Neural progenitor cell (in vitro differentiated cells): ENCODE measurements around the gene INHBC. TPM values are rescaled to one million over a fixed set of nuclear protein-coding genes. Genes with fewer than 3 reads are reported as not detected.

Experiments
- DNase-seq: peaks from one replicate; pipeline ENCODE4 v3.0.0-alpha.2; 2016; ENCODE audit warnings: low spot score
- H2AFZ ChIP-seq: fragments of 200-600 bp; sonication (generic); replicated peaks from 2 replicates; pipeline ENCODE4 v1.6.1; 2016; ENCODE audit warnings: antibody characterized with exemption
- H3F3A ChIP-seq: fragments of 200-600 bp; sonication (generic); 2 replicates; pipeline ENCODE4 v1.6.1; 2016; ENCODE audit warnings: antibody characterized with exemption, low read depth
- H3K27ac ChIP-seq: fragments of 200-600 bp; sonication (generic); 2 replicates; pipeline ENCODE4 v1.5.1; 2016; ENCODE audit warnings: mild to moderate bottlenecking
- H3K27me3 ChIP-seq: fragments of 200-600 bp; sonication (generic); 2 replicates; pipeline ENCODE4 v1.6.1; 2016; ENCODE audit warnings: mild to moderate bottlenecking, moderate library complexity
- H3K36me3 ChIP-seq: fragments of 200-600 bp; sonication (generic); 2 replicates; pipeline ENCODE4 v1.5.1; 2016
- H3K4me1 ChIP-seq: fragments of 200-600 bp; sonication (generic); 2 replicates; pipeline ENCODE4 v1.6.1; 2016; ENCODE audit warnings: mixed run types
- H3K4me2 ChIP-seq: fragments of 200-600 bp; sonication (generic); 2 replicates; pipeline ENCODE4 v1.6.1; 2016
- H3K4me3 ChIP-seq: fragments of 200-600 bp; sonication (generic); 2 replicates; pipeline ENCODE4 v1.5.1; 2016
- H3K79me2 ChIP-seq: fragments of 200-600 bp; sonication (generic); 2 replicates; pipeline ENCODE4 v1.6.1; 2016; ENCODE audit warnings: low read depth
- H3K9ac ChIP-seq: fragments of 200-600 bp; sonication (generic); 2 replicates; pipeline ENCODE4 v1.6.1; 2016
- H3K9me3 ChIP-seq: fragments of 200-600 bp; sonication (generic); 2 replicates; pipeline ENCODE4 v1.5.1; 2016; ENCODE audit warnings: low read depth
- H4K20me1 ChIP-seq: fragments of 200-600 bp; sonication (generic); 2 replicates; pipeline ENCODE4 v1.6.1; 2016; ENCODE audit warnings: low read depth
- H3K27ac Mint-ChIP-seq: 3 replicates; pipeline ENCODE4 v1.8.0; 2021; ENCODE audit warnings: mixed read lengths
- H3K27me3 Mint-ChIP-seq: 2 replicates; pipeline ENCODE4 v1.8.0; 2022; ENCODE audit warnings: low read depth, mild to moderate bottlenecking, inconsistent platforms, moderate library complexity, mixed read lengths; ENCODE audit not compliant: insufficient read depth
- H3K36me3 Mint-ChIP-seq: 3 replicates; pipeline ENCODE4 v1.8.0; 2021; ENCODE audit warnings: mixed read lengths
- H3K4me1 Mint-ChIP-seq: 3 replicates; pipeline ENCODE4 v1.8.0; 2021; ENCODE audit warnings: mixed read lengths
- H3K4me3 Mint-ChIP-seq: 3 replicates; pipeline ENCODE4 v1.8.0; 2021; ENCODE audit warnings: mild to moderate bottlenecking, moderate library complexity, mixed read lengths
- H3K9me3 Mint-ChIP-seq: 3 replicates; pipeline ENCODE4 v1.8.0; 2020; ENCODE audit warnings: mixed read lengths
- EZH2 ChIP-seq: fragments of 200-600 bp; sonication (generic); IDR thresholded peaks from 2 replicates; pipeline ENCODE4 v1.6.1; 2017; ENCODE audit warnings: antibody characterized with exemption, mild to moderate bottlenecking, moderate library complexity
- EZH2phosphoT487 ChIP-seq: fragments of 200-600 bp; sonication (generic); IDR thresholded peaks from 2 replicates; pipeline ENCODE4 v1.6.1; 2017; ENCODE audit warnings: antibody characterized with exemption
- total RNA-seq: library from RNA; depleted of rRNA; stranded (reverse); fragments of >200 nt; gene quantifications from 2 replicates; pipeline ENCODE4 v1.2.3, GENCODE V29; 2015; ENCODE audit warnings: low replicate concordance
- TF ChIP-seq, protein P1 (sequence below): fragments of 200-600 bp; sonication (generic); IDR thresholded peaks from 2 replicates; pipeline ENCODE4 v1.5.1; 2017; ENCODE audit warnings: antibody characterized with exemption, mild to moderate bottlenecking

INHBC gene
- total RNA-seq, 1 donor from 2014 or later, result not detected

- peaks cover 20% of the 10 kb centered on the region for H4K20me1 ChIP-seq
- H3K36me3 ChIP-seq, result no peaks in the 10 kb centered on the region
- Mint-ChIP-seq H3K36me3 (no peaks in the 10 kb centered on the region), H3K27ac (no peak overlapping the region), H3K9me3 (no peaks in the 10 kb centered on the region), H3K4me1 (peaks cover 48% of the 10 kb centered on the region), H3K4me3 (peak overlapping the region; percentile 94), H3K27me3 (peaks cover 31% of the 10 kb centered on the region)
- peaks cover 16% of the 10 kb centered on the region for H3K27me3 ChIP-seq
- no peaks in the 10 kb centered on the region for H3K9me3 ChIP-seq
- TF ChIP-seq EZH2 (peak; percentile 44), EZH2phosphoT487 (no peak)
- TF ChIP-seq, protein P1, sequence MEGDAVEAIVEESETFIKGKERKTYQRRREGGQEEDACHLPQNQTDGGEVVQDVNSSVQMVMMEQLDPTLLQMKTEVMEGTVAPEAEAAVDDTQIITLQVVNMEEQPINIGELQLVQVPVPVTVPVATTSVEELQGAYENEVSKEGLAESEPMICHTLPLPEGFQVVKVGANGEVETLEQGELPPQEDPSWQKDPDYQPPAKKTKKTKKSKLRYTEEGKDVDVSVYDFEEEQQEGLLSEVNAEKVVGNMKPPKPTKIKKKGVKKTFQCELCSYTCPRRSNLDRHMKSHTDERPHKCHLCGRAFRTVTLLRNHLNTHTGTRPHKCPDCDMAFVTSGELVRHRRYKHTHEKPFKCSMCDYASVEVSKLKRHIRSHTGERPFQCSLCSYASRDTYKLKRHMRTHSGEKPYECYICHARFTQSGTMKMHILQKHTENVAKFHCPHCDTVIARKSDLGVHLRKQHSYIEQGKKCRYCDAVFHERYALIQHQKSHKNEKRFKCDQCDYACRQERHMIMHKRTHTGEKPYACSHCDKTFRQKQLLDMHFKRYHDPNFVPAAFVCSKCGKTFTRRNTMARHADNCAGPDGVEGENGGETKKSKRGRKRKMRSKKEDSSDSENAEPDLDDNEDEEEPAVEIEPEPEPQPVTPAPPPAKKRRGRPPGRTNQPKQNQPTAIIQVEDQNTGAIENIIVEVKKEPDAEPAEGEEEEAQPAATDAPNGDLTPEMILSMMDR, result peak; percentile 84
- H3K4me3 ChIP-seq, result peak overlapping the region; percentile 56
- H3K79me2 ChIP-seq, result no peaks in the 10 kb centered on the region
- H3K27ac ChIP-seq, result no peak overlapping the region
- peaks cover 33% of the 10 kb centered on the region for H3F3A ChIP-seq
- no peak overlapping the region for H3K9ac ChIP-seq
- peak; percentile 96 for DNase-seq
- peaks cover 35% of the 10 kb centered on the region for H3K4me1 ChIP-seq
- H3K4me2 ChIP-seq, result peak overlapping the region; percentile 86
- H2AFZ ChIP-seq, result peak overlapping the region; percentile 69
Observed at GRCh38 chr12:57459055-57459749, 24.6 kb downstream of the INHBC start.

DNA sequence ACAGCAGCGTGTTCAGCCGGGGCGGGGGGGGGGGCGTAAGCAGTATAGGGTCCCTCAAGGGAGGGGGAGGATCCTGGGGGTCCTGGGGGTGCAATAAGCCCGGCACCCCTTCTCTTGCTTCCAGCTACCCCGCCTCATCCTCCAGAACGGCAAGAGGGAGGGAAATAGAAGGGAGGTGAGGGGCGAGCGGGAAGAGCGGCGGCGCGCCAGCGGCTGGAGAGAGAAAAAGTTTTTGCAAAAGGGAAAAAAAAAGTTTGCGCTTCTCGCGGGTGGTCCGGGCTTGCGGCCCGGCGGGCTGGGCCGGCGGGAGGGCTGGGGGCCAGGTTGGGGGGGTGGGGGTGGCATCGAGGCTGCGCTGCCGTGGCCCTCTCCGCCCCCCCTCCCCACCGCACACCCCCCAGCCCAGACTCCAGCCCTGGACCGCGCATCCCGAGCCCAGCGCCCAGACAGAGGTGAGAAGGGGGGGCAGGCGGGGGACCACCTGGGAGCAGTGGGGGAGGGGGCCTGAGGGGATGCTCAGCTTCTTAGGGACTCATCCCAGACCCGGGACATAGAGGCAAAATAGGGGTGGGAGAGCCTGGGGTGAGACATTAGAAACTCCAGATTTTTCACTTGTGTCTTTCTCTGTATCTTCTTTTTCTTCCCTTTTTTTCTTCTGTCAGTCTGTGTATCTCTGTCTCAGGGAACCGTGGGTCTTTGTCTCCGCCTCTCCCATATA, 25.3 kb downstream of the INHBC start, which contains the start of gene GLI1:
TSS of gene GLI1 (plus strand) at position 36 of the 718 bp plus-strand sequence. CDS start 3,907 bp downstream, outside the sequence.
- H3K9me3 Mint-ChIP-seq, result no peaks in the 10 kb centered on the region
- peak within 1 kb of the TSS; percentile 86 for H3K4me2 ChIP-seq
- peaks cover 30% of the 10 kb centered on the region for H3K4me1 ChIP-seq
- H3K27ac ChIP-seq, result no peak within 1 kb of the TSS
- no peaks in the 10 kb centered on the region for H3K36me3 Mint-ChIP-seq
- no peaks in the 10 kb centered on the region for H3K9me3 ChIP-seq
- H3K27me3 Mint-ChIP-seq, result peaks cover 34% of the 10 kb centered on the region
- DNase-seq, result peak; percentile 82
- H3K27ac Mint-ChIP-seq, result no peak within 1 kb of the TSS
- peaks cover 20% of the 10 kb centered on the region for H4K20me1 ChIP-seq
- H3K36me3 ChIP-seq, result no peaks in the 10 kb centered on the region
- H3K4me1 Mint-ChIP-seq, result peaks cover 42% of the 10 kb centered on the region
- H3F3A ChIP-seq, result peaks cover 33% of the 10 kb centered on the region
- H3K9ac ChIP-seq, result no peak within 1 kb of the TSS
- H3K4me3 Mint-ChIP-seq, result peak within 1 kb of the TSS; percentile 94
- H2AFZ ChIP-seq, result peak within 1 kb of the TSS; percentile 69
- TF ChIP-seq EZH2 (peak; percentile 27), EZH2phosphoT487 (no peak)
- peaks cover 16% of the 10 kb centered on the region for H3K27me3 ChIP-seq
- H3K79me2 ChIP-seq, result no peaks in the 10 kb centered on the region
- H3K4me3 ChIP-seq, result peak within 1 kb of the TSS; percentile 56

DNA sequence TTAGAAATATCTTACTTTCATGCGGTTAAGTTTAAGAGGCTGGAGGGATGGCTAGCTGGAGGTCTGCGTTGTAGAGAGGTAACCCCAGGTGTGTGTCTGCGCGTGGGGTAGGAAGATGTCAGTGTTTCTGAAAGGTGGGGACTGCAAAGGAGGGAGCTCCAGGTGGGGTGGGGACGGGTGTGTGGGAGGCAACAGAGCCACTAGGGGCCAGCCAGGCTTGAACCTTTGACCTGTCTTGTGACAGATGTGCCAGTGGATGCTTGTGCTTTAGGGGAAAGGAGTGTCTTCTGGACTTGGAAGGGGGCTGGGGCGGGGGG, 25.8 kb downstream of the INHBC start:
- H2AFZ ChIP-seq, result no peak overlapping the region
- H3K9me3 ChIP-seq, result no peaks in the 10 kb centered on the region
- peaks cover 16% of the 10 kb centered on the region for H3K27me3 ChIP-seq
- H3K9ac ChIP-seq, result no peak overlapping the region
- H3K36me3 Mint-ChIP-seq, result no peaks in the 10 kb centered on the region
- peak; percentile 6 for TF ChIP-seq EZH2
- TF ChIP-seq EZH2phosphoT487, result no peak
- peaks cover 38% of the 10 kb centered on the region for H3K4me1 Mint-ChIP-seq
- peaks cover 20% of the 10 kb centered on the region for H4K20me1 ChIP-seq
- peak overlapping the region; percentile 89 for H3K4me3 Mint-ChIP-seq
- H3K36me3 ChIP-seq, result no peaks in the 10 kb centered on the region
- no peak overlapping the region for H3K27ac ChIP-seq
- no peaks in the 10 kb centered on the region for H3K9me3 Mint-ChIP-seq
- peaks cover 33% of the 10 kb centered on the region for H3F3A ChIP-seq
- no peak for DNase-seq
- peaks cover 36% of the 10 kb centered on the region for H3K27me3 Mint-ChIP-seq
- H3K4me1 ChIP-seq, result peaks cover 25% of the 10 kb centered on the region
- H3K79me2 ChIP-seq, result no peaks in the 10 kb centered on the region
- H3K27ac Mint-ChIP-seq, result no peak overlapping the region
- H3K4me3 ChIP-seq, result peak overlapping the region; percentile 56
- peak overlapping the region; percentile 86 for H3K4me2 ChIP-seq

DNA sequence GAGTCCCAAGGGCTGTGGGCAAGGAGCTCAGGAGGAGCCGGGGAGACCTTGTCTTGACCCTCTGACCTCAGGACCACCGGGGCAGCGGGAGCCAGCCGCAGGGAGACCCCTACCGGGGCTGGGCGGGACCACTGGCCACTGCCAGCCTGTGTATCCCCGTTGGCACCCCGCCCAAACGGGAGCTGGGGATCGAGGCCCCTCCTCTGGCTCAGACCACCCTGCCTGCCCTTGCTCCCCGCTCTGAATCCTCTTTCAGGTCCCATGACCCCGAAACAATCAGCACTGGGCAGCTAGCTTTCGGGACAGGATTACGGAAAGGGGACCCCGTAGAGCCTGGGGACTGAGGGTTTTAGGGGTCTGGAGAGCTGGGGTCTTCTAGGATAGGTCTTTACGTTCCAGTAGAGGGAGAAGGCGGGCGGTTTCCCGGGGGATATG, 26.3 kb downstream of the INHBC start:
- Histone ChIP-seq H3K9ac (no peak overlapping the region), H3K36me3 (no peaks in the 10 kb centered on the region), H3K27me3 (peaks cover 16% of the 10 kb centered on the region), H3K4me1 (peaks cover 22% of the 10 kb centered on the region), H2AFZ (no peak overlapping the region), H3K4me3 (peak overlapping the region; percentile 53), H3K79me2 (no peaks in the 10 kb centered on the region), H3K4me2 (peak overlapping the region; percentile 86), H3K27ac (peak overlapping the region; percentile 35), H4K20me1 (peaks cover 20% of the 10 kb centered on the region), H3K9me3 (no peaks in the 10 kb centered on the region), H3F3A (peaks cover 33% of the 10 kb centered on the region)
- Mint-ChIP-seq H3K36me3 (no peaks in the 10 kb centered on the region), H3K4me3 (peak overlapping the region; percentile 89), H3K27me3 (peaks cover 39% of the 10 kb centered on the region), H3K27ac (no peak overlapping the region), H3K9me3 (no peaks in the 10 kb centered on the region), H3K4me1 (peaks cover 34% of the 10 kb centered on the region)
- DNase-seq, result peak; percentile 96
- no peak for TF ChIP-seq EZH2phosphoT487
- TF ChIP-seq, protein P1, result peak; percentile 35
